BE2C (cell line): ENCODE measurements around the gene PSENEN.
"Not testable (repeated sequence)": the region's sequence is repeated elsewhere in the genome, so short reads cannot be mapped to it uniquely, and the experiment has no call there.

ENCODE experiments used
- DNase-seq: peaks from one replicate; pipeline ENCODE4 v3.0.0-alpha.2; 2020
- H3K27me3 ChIP-seq: fragments of 250-450 bp; sonication (Bioruptor Pico); 2 replicates; pipeline ENCODE4 v1.5.1; 2020; ENCODE audit warnings: mild to moderate bottlenecking
- H3K36me3 ChIP-seq: fragments of 250-450 bp; sonication (Bioruptor Pico); 2 replicates; pipeline ENCODE4 v1.5.1; 2020; ENCODE audit warnings: mild to moderate bottlenecking
- H3K4me1 ChIP-seq: fragments of 250-450 bp; sonication (Bioruptor Pico); 2 replicates; pipeline ENCODE4 v1.5.1; 2020
- H3K4me3 ChIP-seq: 2 replicates; pipeline ENCODE4 v1.5.1; 2011; ENCODE audit warnings: low read depth, low read length
- H3K9me3 ChIP-seq: fragments of 250-450 bp; sonication (Bioruptor Pico); 2 replicates; pipeline ENCODE4 v1.5.1; 2020
- TF ChIP-seq, protein P1 (sequence below): IDR thresholded peaks from 2 replicates; pipeline ENCODE4 v1.5.1; 2012; ENCODE audit warnings: mild to moderate bottlenecking, low read depth, low read length

The PSENEN gene

DNA sequence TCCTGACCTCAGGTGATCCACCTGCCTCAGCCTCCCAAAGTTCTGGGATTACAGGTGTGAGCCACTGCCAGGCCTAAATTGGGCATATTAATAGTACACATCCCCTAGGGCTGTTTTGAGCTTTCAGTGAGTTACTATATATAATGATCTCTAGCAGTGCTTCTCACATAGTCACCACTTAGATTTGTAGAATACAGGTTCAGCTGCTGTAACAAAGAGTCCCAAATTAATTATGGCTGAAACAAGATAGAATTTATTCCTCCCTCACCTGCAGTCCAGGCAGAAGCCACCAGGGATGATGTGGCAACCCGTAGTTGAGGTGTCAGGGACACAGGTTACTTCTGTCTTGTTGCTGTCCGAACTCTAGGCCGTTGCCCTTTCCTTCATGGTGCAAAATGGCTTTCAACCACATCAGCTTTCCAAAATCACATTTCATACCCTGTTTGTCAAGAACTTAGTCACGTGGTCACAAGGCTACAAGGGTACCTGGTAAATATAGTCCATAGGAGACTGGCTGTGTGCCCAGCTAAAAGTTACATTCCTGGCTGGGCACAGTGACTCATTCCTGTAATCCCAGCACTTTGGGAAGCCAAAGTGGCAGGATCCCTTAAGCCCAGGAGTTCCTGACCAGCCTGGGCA, 15.4 kb downstream of the PSENEN start:
- Histone ChIP-seq H3K4me3 (no peak overlapping the region), H3K27me3 (no peaks in the 10 kb centered on the region), H3K4me1 (no peaks in the 10 kb centered on the region; the same call in 1 of the 2 replicates), H3K36me3 (peaks cover 17% of the 10 kb centered on the region), H3K9me3 (no peaks in the 10 kb centered on the region)
- TF ChIP-seq, protein P1, sequence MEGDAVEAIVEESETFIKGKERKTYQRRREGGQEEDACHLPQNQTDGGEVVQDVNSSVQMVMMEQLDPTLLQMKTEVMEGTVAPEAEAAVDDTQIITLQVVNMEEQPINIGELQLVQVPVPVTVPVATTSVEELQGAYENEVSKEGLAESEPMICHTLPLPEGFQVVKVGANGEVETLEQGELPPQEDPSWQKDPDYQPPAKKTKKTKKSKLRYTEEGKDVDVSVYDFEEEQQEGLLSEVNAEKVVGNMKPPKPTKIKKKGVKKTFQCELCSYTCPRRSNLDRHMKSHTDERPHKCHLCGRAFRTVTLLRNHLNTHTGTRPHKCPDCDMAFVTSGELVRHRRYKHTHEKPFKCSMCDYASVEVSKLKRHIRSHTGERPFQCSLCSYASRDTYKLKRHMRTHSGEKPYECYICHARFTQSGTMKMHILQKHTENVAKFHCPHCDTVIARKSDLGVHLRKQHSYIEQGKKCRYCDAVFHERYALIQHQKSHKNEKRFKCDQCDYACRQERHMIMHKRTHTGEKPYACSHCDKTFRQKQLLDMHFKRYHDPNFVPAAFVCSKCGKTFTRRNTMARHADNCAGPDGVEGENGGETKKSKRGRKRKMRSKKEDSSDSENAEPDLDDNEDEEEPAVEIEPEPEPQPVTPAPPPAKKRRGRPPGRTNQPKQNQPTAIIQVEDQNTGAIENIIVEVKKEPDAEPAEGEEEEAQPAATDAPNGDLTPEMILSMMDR: no peak
- no peak for DNase-seq

DNA sequence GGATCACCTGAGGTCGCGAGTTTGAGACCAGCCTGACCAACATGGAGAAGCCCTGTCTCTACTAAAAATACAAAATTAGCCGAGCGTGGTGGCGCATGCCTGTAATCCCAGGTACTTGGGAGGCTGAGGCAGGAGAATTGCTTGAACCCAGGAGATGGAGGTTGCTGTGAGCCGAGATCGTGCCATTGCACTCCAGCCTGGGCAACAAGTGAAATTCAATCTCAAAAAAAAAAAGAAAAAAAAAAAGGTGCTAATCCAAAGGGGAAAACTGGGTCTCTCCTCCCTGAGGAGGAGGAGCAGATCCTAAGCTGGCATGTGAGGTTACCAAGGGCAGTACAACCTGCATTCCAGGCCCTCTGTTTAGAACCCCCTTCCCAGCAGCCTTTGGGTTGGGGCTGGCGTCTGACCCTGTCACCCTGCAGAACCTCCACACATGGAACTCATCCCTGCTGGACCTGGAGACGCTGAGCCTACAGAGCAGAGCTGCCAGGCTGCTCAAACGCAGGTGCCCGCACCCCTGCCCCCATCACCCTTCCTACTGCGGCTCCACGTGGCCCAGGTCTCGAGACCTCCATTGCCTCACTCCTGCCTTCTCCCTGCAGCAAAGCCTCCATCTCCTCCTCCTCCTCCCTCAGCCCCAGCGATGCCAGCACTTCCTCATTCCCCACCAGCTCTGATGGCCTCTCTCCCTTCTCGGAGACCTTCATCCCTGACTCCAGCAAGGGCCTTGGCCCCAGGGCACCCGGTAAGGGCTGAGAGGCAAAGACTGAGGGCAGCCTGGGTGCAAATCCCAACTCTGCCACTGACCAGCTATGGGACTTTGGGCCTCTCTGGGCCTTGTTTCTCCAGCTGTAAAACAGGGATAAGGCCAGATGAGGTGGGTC, 19.2 kb downstream of the PSENEN start:
- no peak for DNase-seq
- H3K36me3 ChIP-seq: peaks cover 17% of the 10 kb centered on the region
- TF ChIP-seq, protein P1: no peak
- no peak overlapping the region for H3K4me3 ChIP-seq
- no peaks in the 10 kb centered on the region for H3K9me3 ChIP-seq
- H3K27me3 ChIP-seq: no peaks in the 10 kb centered on the region
- H3K4me1 ChIP-seq: no peaks in the 10 kb centered on the region

GRCh38 chr19:35766571-35767104, 21.2 kb downstream of the PSENEN start:
- Histone ChIP-seq H3K36me3 (peaks cover 8% of the 10 kb centered on the region), H3K4me3 (no peak overlapping the region), H3K4me1 (no peaks in the 10 kb centered on the region), H3K9me3 (no peaks in the 10 kb centered on the region), H3K27me3 (no peaks in the 10 kb centered on the region)
- TF ChIP-seq, protein P1: no peak
- DNase-seq: no peak

DNA sequence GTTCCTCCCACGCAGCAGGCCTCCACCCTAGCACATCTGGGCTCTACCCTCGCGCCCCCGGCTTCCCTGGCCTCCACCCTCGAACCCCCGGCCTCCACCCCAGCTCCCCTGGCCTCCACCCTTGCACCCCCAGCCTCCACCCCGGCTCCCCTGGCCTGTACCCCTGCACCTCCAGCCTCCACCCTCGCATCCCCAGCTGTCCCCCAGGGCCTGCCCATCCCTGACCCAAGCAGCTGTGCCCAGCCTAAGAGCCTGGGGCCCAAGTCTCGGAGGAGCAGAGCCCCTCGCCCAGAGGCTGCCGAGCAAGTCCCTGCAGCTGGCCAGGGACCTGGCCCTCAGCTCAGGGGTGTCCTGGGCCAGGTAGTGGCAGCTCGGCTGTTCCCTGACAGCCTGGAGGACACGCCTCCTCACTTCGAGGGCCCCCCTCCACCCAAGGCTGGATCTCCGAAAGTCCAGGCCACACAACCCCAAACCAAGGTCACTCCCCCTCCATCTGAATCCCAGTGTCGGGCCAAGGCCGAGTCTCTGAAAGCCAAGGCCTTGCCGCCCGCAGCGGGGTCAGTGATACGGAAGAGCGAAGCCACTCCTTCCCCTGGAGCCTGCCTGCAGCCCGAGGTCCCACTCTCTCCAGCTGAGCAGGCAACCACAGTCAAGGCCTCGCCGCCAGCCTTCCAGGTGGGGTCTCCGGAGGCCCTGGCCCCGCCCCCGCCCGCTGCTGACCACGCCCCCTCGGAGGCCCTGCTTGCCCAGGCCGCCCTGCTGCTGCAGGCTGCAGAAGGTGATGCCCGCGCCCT, 22.0 kb downstream of the PSENEN start:
- Histone ChIP-seq H3K4me1 (no peaks in the 10 kb centered on the region), H3K4me3 (no peak overlapping the region), H3K27me3 (no peaks in the 10 kb centered on the region), H3K36me3 (peaks cover 4% of the 10 kb centered on the region), H3K9me3 (no peaks in the 10 kb centered on the region)
- DNase-seq: no peak
- TF ChIP-seq, protein P1: no peak

DNA sequence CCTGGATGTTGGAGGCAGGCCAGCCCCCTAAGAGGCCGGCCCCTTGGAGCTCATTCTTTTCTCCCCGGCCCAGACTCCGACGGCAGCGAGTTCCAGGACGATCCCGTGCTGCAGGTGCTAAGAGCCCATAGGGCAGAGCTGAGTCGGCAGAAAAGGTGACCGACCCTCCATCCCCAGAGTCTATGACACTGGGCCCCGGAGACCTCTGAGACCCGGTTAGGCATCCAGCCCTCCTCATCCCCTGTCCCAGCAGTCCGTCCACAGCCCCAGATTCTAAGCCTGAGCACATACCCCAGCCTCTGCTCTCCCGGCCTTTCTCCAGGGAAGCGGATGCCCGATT, 22.6 kb downstream of the PSENEN start:
- no peaks in the 10 kb centered on the region for H3K4me1 ChIP-seq
- no peaks in the 10 kb centered on the region for H3K27me3 ChIP-seq
- DNase-seq: no peak
- peaks cover 4% of the 10 kb centered on the region for H3K36me3 ChIP-seq
- TF ChIP-seq, protein P1: no peak
- no peaks in the 10 kb centered on the region for H3K9me3 ChIP-seq
- no peak overlapping the region for H3K4me3 ChIP-seq

DNA sequence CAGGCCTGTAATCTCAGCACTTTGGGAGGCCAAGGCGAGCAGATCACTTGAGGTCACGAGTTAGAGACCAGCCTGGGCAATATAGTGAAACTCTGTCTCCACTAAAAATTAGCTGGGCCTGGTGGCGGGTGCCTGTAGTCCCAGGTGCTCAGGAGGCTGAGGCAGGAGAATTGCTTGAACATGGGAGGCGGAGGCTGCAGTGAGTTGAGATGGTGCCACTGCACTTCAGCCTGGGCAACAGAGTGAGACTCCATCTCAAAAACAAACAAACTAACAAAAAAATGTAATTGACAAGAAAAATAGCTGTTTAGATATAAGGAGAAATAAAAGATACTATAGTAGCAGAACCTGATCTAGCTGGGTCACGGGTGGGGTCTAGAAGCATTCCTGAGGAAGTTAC, 26.9 kb downstream of the PSENEN start:
- not testable (repeated sequence) for H3K4me1 ChIP-seq, H3K9me3 ChIP-seq, DNase-seq, H3K36me3 ChIP-seq, H3K27me3 ChIP-seq, H3K4me3 ChIP-seq
